Neural progenitor cell (in vitro differentiated cells): Measurements from ENCODE around the gene WNT3A. TPM values are rescaled to one million over a fixed set of nuclear protein-coding genes. Genes with fewer than 3 reads are reported as not detected.
A peak's percentile ranks its signal among the peaks of the same experiment; 100 is the strongest.

Experiments
- DNase-seq: peaks from one replicate; pipeline ENCODE4 v3.0.0-alpha.2; 2016; ENCODE audit warnings: low spot score
- H2AFZ ChIP-seq: fragments of 200-600 bp; sonication (generic); replicated peaks from 2 replicates; pipeline ENCODE4 v1.6.1; 2016; ENCODE audit warnings: antibody characterized with exemption
- H3F3A ChIP-seq: fragments of 200-600 bp; sonication (generic); 2 replicates; pipeline ENCODE4 v1.6.1; 2016; ENCODE audit warnings: antibody characterized with exemption, low read depth
- H3K27ac ChIP-seq: fragments of 200-600 bp; sonication (generic); 2 replicates; pipeline ENCODE4 v1.5.1; 2016; ENCODE audit warnings: mild to moderate bottlenecking
- H3K27me3 ChIP-seq: fragments of 200-600 bp; sonication (generic); 2 replicates; pipeline ENCODE4 v1.6.1; 2016; ENCODE audit warnings: mild to moderate bottlenecking, moderate library complexity
- H3K36me3 ChIP-seq: fragments of 200-600 bp; sonication (generic); 2 replicates; pipeline ENCODE4 v1.5.1; 2016
- H3K4me1 ChIP-seq: fragments of 200-600 bp; sonication (generic); 2 replicates; pipeline ENCODE4 v1.6.1; 2016; ENCODE audit warnings: mixed run types
- H3K4me2 ChIP-seq: fragments of 200-600 bp; sonication (generic); 2 replicates; pipeline ENCODE4 v1.6.1; 2016
- H3K4me3 ChIP-seq: fragments of 200-600 bp; sonication (generic); 2 replicates; pipeline ENCODE4 v1.5.1; 2016
- H3K79me2 ChIP-seq: fragments of 200-600 bp; sonication (generic); 2 replicates; pipeline ENCODE4 v1.6.1; 2016; ENCODE audit warnings: low read depth
- H3K9ac ChIP-seq: fragments of 200-600 bp; sonication (generic); 2 replicates; pipeline ENCODE4 v1.6.1; 2016
- H3K9me3 ChIP-seq: fragments of 200-600 bp; sonication (generic); 2 replicates; pipeline ENCODE4 v1.5.1; 2016; ENCODE audit warnings: low read depth
- H4K20me1 ChIP-seq: fragments of 200-600 bp; sonication (generic); 2 replicates; pipeline ENCODE4 v1.6.1; 2016; ENCODE audit warnings: low read depth
- H3K27ac Mint-ChIP-seq: 3 replicates; pipeline ENCODE4 v1.8.0; 2021; ENCODE audit warnings: mixed read lengths
- H3K27me3 Mint-ChIP-seq: 2 replicates; pipeline ENCODE4 v1.8.0; 2022; ENCODE audit warnings: low read depth, mild to moderate bottlenecking, inconsistent platforms, moderate library complexity, mixed read lengths; ENCODE audit not compliant: insufficient read depth
- H3K36me3 Mint-ChIP-seq: 3 replicates; pipeline ENCODE4 v1.8.0; 2021; ENCODE audit warnings: mixed read lengths
- H3K4me1 Mint-ChIP-seq: 3 replicates; pipeline ENCODE4 v1.8.0; 2021; ENCODE audit warnings: mixed read lengths
- H3K4me3 Mint-ChIP-seq: 3 replicates; pipeline ENCODE4 v1.8.0; 2021; ENCODE audit warnings: mild to moderate bottlenecking, moderate library complexity, mixed read lengths
- H3K9me3 Mint-ChIP-seq: 3 replicates; pipeline ENCODE4 v1.8.0; 2020; ENCODE audit warnings: mixed read lengths
- CTCF ChIP-seq: fragments of 200-600 bp; sonication (generic); IDR thresholded peaks from 2 replicates; pipeline ENCODE4 v1.5.1; 2017; ENCODE audit warnings: antibody characterized with exemption, mild to moderate bottlenecking
- EZH2 ChIP-seq: fragments of 200-600 bp; sonication (generic); IDR thresholded peaks from 2 replicates; pipeline ENCODE4 v1.6.1; 2017; ENCODE audit warnings: antibody characterized with exemption, mild to moderate bottlenecking, moderate library complexity
- EZH2phosphoT487 ChIP-seq: fragments of 200-600 bp; sonication (generic); IDR thresholded peaks from 2 replicates; pipeline ENCODE4 v1.6.1; 2017; ENCODE audit warnings: antibody characterized with exemption
- total RNA-seq: library from RNA; depleted of rRNA; stranded (reverse); fragments of >200 nt; gene quantifications from 2 replicates; pipeline ENCODE4 v1.2.3, GENCODE V29; 2015; ENCODE audit warnings: low replicate concordance

WNT3A gene
- total RNA-seq, 1 donor from 2014 or later, result not detected

DNA sequence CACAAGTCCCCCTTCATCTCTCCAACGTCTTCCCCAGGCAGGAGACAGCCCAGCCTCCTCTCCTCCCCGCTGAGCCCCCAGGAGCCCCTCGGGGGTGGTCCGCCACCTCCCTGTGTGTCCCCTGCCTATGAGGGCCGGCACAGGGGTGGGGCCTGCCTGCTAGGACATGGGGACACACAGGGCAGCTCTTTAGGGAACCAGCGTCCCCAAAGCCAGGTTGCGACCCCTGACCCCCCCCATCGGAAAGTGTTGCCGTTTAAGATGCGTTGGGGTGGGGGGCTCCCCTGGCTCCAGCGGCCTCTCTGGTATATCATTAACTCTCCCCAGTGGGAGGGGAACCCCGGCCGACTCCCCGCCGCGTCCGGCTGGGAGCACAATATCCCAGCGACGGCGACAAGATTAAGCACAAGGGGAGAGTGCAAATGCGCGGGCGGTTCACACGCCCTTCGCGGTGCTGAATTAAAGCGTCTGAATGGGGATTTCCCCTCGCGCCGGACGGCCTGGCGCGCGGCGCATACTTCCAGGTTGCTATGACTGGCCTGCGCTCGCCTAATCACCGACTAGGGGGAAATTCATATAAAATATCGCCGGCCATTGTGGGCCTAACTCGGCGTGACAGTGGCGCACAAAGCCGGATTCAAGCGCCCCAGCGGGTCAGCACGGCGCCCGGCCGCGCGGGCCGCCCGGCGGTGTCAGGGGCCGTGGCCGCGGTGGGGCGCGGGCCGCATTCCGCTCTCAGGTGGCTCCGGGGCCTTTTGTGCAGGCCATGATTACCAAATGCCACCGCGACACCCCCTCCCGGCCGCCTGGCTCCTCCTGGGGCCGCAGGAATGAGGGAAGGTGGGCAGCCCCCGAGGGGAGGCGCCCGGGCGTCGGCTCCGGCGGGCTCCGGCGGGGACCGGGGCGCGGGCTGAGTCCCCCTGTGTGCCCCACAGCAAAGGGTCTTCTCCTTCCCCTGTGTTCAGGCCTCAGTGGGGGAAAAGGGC is 30.9 kb downstream of the WNT3A start:
- H3K4me1 ChIP-seq, result peaks cover 32% of the 10 kb centered on the region
- Mint-ChIP-seq H3K4me1 (peaks cover 42% of the 10 kb centered on the region), H3K27me3 (peaks cover 26% of the 10 kb centered on the region), H3K27ac (peak overlapping the region; percentile 99), H3K36me3 (peaks cover 16% of the 10 kb centered on the region), H3K4me3 (peak overlapping the region; percentile 71), H3K9me3 (peaks cover 14% of the 10 kb centered on the region)
- no peaks in the 10 kb centered on the region for H3K36me3 ChIP-seq
- H3K9me3 ChIP-seq, result peaks cover 7% of the 10 kb centered on the region
- peaks cover 38% of the 10 kb centered on the region for H4K20me1 ChIP-seq
- peaks cover 100% of the 10 kb centered on the region for H3K27me3 ChIP-seq
- no peak overlapping the region for H2AFZ ChIP-seq
- peak; percentile 86 for DNase-seq
- peak overlapping the region; percentile 41 for H3K4me3 ChIP-seq
- H3K79me2 ChIP-seq, result no peaks in the 10 kb centered on the region
- no peak overlapping the region for H3K27ac ChIP-seq
- peak overlapping the region; percentile 71 for H3K4me2 ChIP-seq
- TF ChIP-seq EZH2 (peak; percentile 54), CTCF (no peak)
- no peak overlapping the region for H3K9ac ChIP-seq
- peaks cover 28% of the 10 kb centered on the region for H3F3A ChIP-seq

DNA sequence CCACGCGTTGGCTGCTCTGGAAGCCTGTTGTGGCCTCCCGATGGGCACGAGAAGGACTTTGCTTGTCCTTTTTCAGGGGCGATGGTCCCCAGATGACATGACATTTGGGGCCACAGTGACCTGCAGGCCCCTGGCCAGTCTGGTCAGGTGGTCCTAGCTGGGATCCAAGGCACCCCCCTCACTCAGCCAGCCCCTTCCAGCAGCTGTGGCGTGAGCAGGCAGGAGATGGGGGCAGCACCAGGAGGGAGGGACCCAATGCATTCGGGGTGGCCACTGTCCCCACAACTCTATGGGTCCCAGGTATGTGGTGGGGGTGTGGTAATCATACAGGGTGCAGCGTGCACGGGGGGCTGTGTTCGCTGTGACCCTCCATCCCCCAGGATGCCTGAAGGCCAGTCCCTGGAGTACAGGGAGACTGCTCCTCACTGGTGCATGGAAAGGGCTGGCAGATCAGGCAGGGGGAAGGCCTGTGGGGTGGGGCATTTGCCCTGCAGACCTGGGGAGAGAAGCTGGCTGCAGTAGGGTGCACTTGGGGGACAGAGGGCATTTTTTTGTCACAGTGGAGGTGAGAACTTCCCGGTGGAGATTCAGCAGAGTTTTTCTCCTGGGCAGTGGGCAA is 31.7 kb downstream of the WNT3A start:
- peaks cover 42% of the 10 kb centered on the region for H3K4me1 Mint-ChIP-seq
- peak overlapping the region; percentile 50 for H3K4me3 Mint-ChIP-seq

More for the DNA sequence above, 31.7 kb downstream of the WNT3A start:
- peaks cover 38% of the 10 kb centered on the region for H4K20me1 ChIP-seq
- no peak overlapping the region for H2AFZ ChIP-seq
- no peaks in the 10 kb centered on the region for H3K36me3 ChIP-seq
- H3K9me3 ChIP-seq, result peaks cover 2% of the 10 kb centered on the region
- TF ChIP-seq EZH2 (no peak), EZH2phosphoT487 (no peak), CTCF (no peak)
- peak overlapping the region; percentile 41 for H3K4me3 ChIP-seq
- H3K27ac Mint-ChIP-seq, result peak overlapping the region; percentile 88
- H3K4me2 ChIP-seq, result peak overlapping the region; percentile 71
- H3K9me3 Mint-ChIP-seq, result peaks cover 6% of the 10 kb centered on the region
- no peak for DNase-seq
- no peak overlapping the region for H3K27ac ChIP-seq
- H3K9ac ChIP-seq, result no peak overlapping the region
- H3K79me2 ChIP-seq, result no peaks in the 10 kb centered on the region
- peaks cover 32% of the 10 kb centered on the region for H3K4me1 ChIP-seq
- H3K27me3 Mint-ChIP-seq, result peaks cover 23% of the 10 kb centered on the region
- H3F3A ChIP-seq, result peaks cover 28% of the 10 kb centered on the region
- peaks cover 8% of the 10 kb centered on the region for H3K36me3 Mint-ChIP-seq
- H3K27me3 ChIP-seq, result peaks cover 100% of the 10 kb centered on the region
